GM12878 (cell line): Measurements from ENCODE around the gene CKS2. TPM values are rescaled to one million over a fixed set of nuclear protein-coding genes. Genes with fewer than 3 reads are reported as not detected.

Experiments
- ATAC-seq: fragments of 200-7000 bp; cut with Tn5 transposase; 3 replicates; pipeline ENCODE4 v1.9.1; 2020; ENCODE audit warnings: mild to moderate bottlenecking, moderate library complexity
- BruUV-seq: library from RNA; stranded (reverse); fragments of 400-500 nt; replicated peaks from 2 replicates; lab custom pipeline; 2021; lab: Mats Ljungman, UMichigan
- CTCF ChIA-PET: fragments of 300-600 bp; sonication (Branson Sonifier 250); formaldehyde crosslinking; extraction: SDS; loops from one replicate; lab custom pipeline; 2021; ENCODE audit warnings: inconsistent platforms; lab: Yijun Ruan, JAX
- POLR2A ChIA-PET: fragments of 350-600 bp; formaldehyde crosslinking; extraction: SDS; loops from one replicate; lab custom pipeline; 2021; ENCODE audit warnings: inconsistent platforms; lab: Charles Lee
- RAD21 ChIA-PET: fragments of 300-600 bp; sonication (Branson Sonifier 250); formaldehyde crosslinking; loops from one replicate; lab custom pipeline; 2023; ENCODE audit warnings: antibody characterized with exemption; ENCODE audit not compliant: unreplicated experiment; lab: Charles Lee
- SMC1A ChIA-PET: fragments of 300-600 bp; sonication (Branson Sonifier 250); formaldehyde crosslinking; loops from one replicate; lab custom pipeline; 2023; ENCODE audit not compliant: unreplicated experiment, uncharacterized antibody; lab: Charles Lee
- DNase-seq: peaks from one replicate; pipeline ENCODE4 v3.0.0-alpha.2; 2011; ENCODE audit warnings: low read depth, low spot score
- FAIRE-seq: peaks from 3 replicates; lab custom pipeline; 2011; peaks lifted over from hg19 to GRCh38; lab: Jason Lieb, UNC
- H2AFZ ChIP-seq: 2 replicates; pipeline ENCODE4 v1.6.0; 2011; ENCODE audit warnings: low read depth, low read length, control low read depth; ENCODE audit not compliant: control insufficient read depth
- H3K27ac ChIP-seq: 2 replicates; pipeline ENCODE4 v1.5.1; 2011; ENCODE audit warnings: control low read depth; ENCODE audit not compliant: control insufficient read depth, insufficient read depth
- H3K27me3 ChIP-seq, 2 experiments: replicated peaks in 1 of 2; 2 replicates each; pipeline versions ENCODE4 v1.6.0 to v1.6.1; 2011; ENCODE audit warnings: low read length in 1 of 2; ENCODE audit not compliant: control insufficient read depth in 2 of 2, insufficient read depth in 2 of 2
- H3K36me3 ChIP-seq, 2 experiments: 2 replicates each; pipeline ENCODE4 v1.5.1; 2011; ENCODE audit warnings: low read length in 1 of 2; ENCODE audit not compliant: control insufficient read depth in 2 of 2, insufficient read depth in 2 of 2
- H3K4me1 ChIP-seq: 2 replicates; pipeline ENCODE4 v1.6.1; 2011; ENCODE audit warnings: mild to moderate bottlenecking, low read length, moderate library complexity, mixed read lengths; ENCODE audit not compliant: control insufficient read depth, insufficient read depth
- H3K4me2 ChIP-seq: 2 replicates; pipeline ENCODE4 v1.6.0; 2011; ENCODE audit warnings: control low read depth; ENCODE audit not compliant: control insufficient read depth, insufficient read depth
- H3K4me3 ChIP-seq: fragments of 200-600 bp; sonication (generic); 2 replicates; pipeline ENCODE4 v1.5.1; 2016
- H3K79me2 ChIP-seq: 2 replicates; pipeline ENCODE4 v1.6.0; 2011; ENCODE audit warnings: low read length; ENCODE audit not compliant: control insufficient read depth, insufficient read depth
- H3K9ac ChIP-seq: 2 replicates; pipeline ENCODE4 v1.8.0; 2011; ENCODE audit warnings: low read length, control low read depth, mixed read lengths; ENCODE audit not compliant: control insufficient read depth, insufficient read depth
- H3K9me3 ChIP-seq: replicated peaks from 3 replicates; pipeline ENCODE4 v1.5.1; 2011; ENCODE audit warnings: mild to moderate bottlenecking, low read length; ENCODE audit not compliant: control insufficient read depth, insufficient read depth
- H4K20me1 ChIP-seq: 2 replicates; pipeline ENCODE4 v1.6.0; 2011; ENCODE audit not compliant: control insufficient read depth, insufficient read depth
- ATF3 ChIP-seq: IDR thresholded peaks from 2 replicates; pipeline ENCODE4 v1.6.1; 2011; ENCODE audit warnings: low read depth, mild to moderate bottlenecking, low read length, moderate library complexity, borderline replicate concordance; ENCODE audit errors: extremely low read depth
- CEBPB ChIP-seq, 2 experiments: fragments of 150-350 bp in 1 of 2; IDR thresholded peaks; 2 replicates each; pipeline ENCODE4 v1.6.1; 2012 to 2014; ENCODE audit warnings: low read depth in 2 of 2, low read length in 2 of 2, borderline replicate concordance in 1 of 2, inconsistent platforms in 1 of 2
- CREM ChIP-seq: IDR thresholded peaks from 2 replicates; pipeline ENCODE4 v1.6.1; 2014; ENCODE audit warnings: antibody characterized with exemption, low read depth
- EED ChIP-seq: sonication (generic); IDR thresholded peaks from 2 replicates; pipeline ENCODE4 v1.6.1; 2016; ENCODE audit warnings: antibody characterized with exemption, low read depth
- IRF4 ChIP-seq: IDR thresholded peaks from 2 replicates; pipeline ENCODE4 v1.6.1; 2011; ENCODE audit warnings: low read depth, low read length
- NKRF ChIP-seq: fragments of 450-650 bp; conservative IDR thresholded peaks from 2 replicates; pipeline ENCODE4 v1.6.1; 2017; ENCODE audit warnings: mild to moderate bottlenecking, moderate library complexity
- RAD21 ChIP-seq: IDR thresholded peaks from 2 replicates; pipeline ENCODE4 v1.6.1; 2011; ENCODE audit warnings: mild to moderate bottlenecking, low read depth, low read length, moderate library complexity; ENCODE audit not compliant: insufficient read depth
- SREBF2 ChIP-seq: IDR thresholded peaks from 2 replicates; pipeline ENCODE4 v1.6.1; 2012; ENCODE audit warnings: mild to moderate bottlenecking, low read length
- USF1 ChIP-seq: IDR thresholded peaks from 2 replicates; pipeline ENCODE4 v1.6.1; 2011; ENCODE audit warnings: borderline replicate concordance, low read depth, mild to moderate bottlenecking, moderate library complexity, mixed read lengths, low read length; ENCODE audit not compliant: insufficient read depth; ENCODE audit errors: extremely low read length
- ZBTB11 ChIP-seq: fragments of 450-650 bp; formaldehyde crosslinking; IDR thresholded peaks from 2 replicates; pipeline ENCODE4 v1.5.0; 2022; ENCODE audit warnings: mild to moderate bottlenecking, missing genetic modification characterization
- ZNF687 ChIP-seq: fragments of 450-650 bp; IDR thresholded peaks from 2 replicates; pipeline ENCODE4 v1.6.1; 2017; ENCODE audit warnings: mild to moderate bottlenecking, moderate library complexity
- ZSCAN29 ChIP-seq: fragments of 450-650 bp; IDR thresholded peaks from 2 replicates; pipeline ENCODE4 v1.6.1; 2017; ENCODE audit warnings: mild to moderate bottlenecking, moderate library complexity
- WGBS: methylation state at CpG from one replicate; pipeline ENCODE4 v1.1.6; 2016; ENCODE audit warnings: low lambda C conversion rate; ENCODE audit not compliant: insufficient replicate concordance, insufficient coverage; ENCODE audit errors: missing lambda C conversion rate; 5-methylcytosine and 5-hydroxymethylcytosine counted together
- in situ Hi-C: fragments of 300-500 bp; cut with MboI; formaldehyde crosslinking; loops from 9 replicates; pipeline ENCODE4 v1.14.3; 2018; ENCODE audit warnings: mixed read lengths
- intact Hi-C: fragments of 100-400 bp; cut with micrococcal nuclease; formaldehyde crosslinking; loops from one replicate; pipeline ENCODE4 v1.14.2; 2022; ENCODE audit not compliant: unreplicated experiment
- polyA plus RNA-seq, 11 experiments: library from polyadenylated mRNA; depleted of rRNA in 4 of 11; unstranded in 6 of 11; stranded (reverse) in 5 of 11; fragments of >200 nt; fragmentation: Nextera tagmentation in 4 of 11; fragmentation: Illumina TruSeq in 1 of 11; extraction: Ambion mirVana in 4 of 11; extraction: Trizol in 1 of 11; gene quantifications; 1 replicate in 1 of 11; 2 replicates in 10 of 11; pipeline versions ENCODE4 v1.2.1 to v1.2.3, GENCODE V29; 2011 to 2016; ENCODE audit warnings: inconsistent platforms in 2 of 11, missing spikeins in 2 of 11, low read depth in 1 of 11
- total RNA-seq, 4 experiments: library from RNA; depleted of rRNA in 3 of 4; stranded (reverse); fragments of >200 nt in 3 of 4; fragmentation: Illumina TruSeq in 1 of 4; extraction: Trizol in 1 of 4; gene quantifications; 2 replicates each; pipeline versions ENCODE4 v1.2.1 to v1.2.3, GENCODE V29; 2013 to 2021

The CKS2 gene
- total and polyA plus RNA-seq, 10 of the 15 experiments (the other 5 are each of a cell fraction or from before 2014, with no cell fraction given): 172 to 1,251 (median 503) TPM

DNA sequence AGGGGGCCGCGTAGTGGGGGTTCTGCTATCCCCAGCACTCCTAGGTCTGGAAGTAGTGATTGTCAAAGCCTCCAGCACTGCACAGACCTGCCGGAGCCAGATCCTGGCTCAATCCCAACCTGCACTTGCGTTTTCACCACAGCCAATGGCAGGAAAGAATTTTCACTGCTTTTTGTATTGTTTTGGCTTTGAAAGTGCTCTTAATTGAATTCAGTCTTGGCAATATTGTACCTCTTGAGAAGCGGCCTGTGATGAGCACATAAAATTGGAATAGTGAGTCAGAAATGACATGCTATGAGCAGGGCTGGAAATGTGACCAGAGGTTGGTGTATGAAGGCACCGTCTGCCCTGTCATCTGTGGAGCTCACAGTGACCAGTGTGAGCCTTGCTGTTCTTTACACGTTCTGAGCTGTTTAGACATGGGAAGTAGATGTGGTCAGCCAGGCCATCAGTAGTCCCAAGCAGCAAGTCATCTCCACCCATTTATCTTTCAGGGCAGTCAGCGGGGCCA, 48.8 kb downstream of the CKS2 start:
- ChIA-PET POLR2A (no interaction called here), CTCF (interaction anchor here (0.8 to 1.1 kb wide), 2 partner anchors 15 to 23 kb away, joined by 3 to 4 read pairs; no protein-coding TSS in a partner anchor), RAD21 (interaction anchor here (1.7 kb wide), 1 partner anchor 189 kb away, joined by 6 read pairs; no protein-coding TSS in a partner anchor), SMC1A (interaction anchor here (1.0 to 1.1 kb wide), 2 partner anchors 10 to 17 kb away, joined by 3 read pairs; no protein-coding TSS in a partner anchor)
- Histone ChIP-seq H3K4me1 (no peaks in the 10 kb centered on the region), H3K36me3 (peaks cover 25 to 31% of the 10 kb centered on the region in 2 experiments), H3K4me3 (no peak overlapping the region), H3K9me3 (no peaks in the 10 kb centered on the region), H3K4me2 (no peak overlapping the region), H4K20me1 (no peaks in the 10 kb centered on the region; the same call in 1 of the 2 replicates), H3K27ac (no peak overlapping the region), H3K27me3 (no peaks in the 10 kb centered on the region), H3K9ac (no peak overlapping the region), H3K79me2 (no peaks in the 10 kb centered on the region), H2AFZ (no peak overlapping the region)
- DNase-seq: no peak
- in situ Hi-C loops (no loop called here), intact Hi-C loops (no loop called here)
- FAIRE-seq: no peak
- no peak for ATAC-seq
- 87% methylated on average over 8 of the region's 8 CpGs for WGBS
- no TSS peak for BruUV-seq
- no peak for TF ChIP-seq USF1
- no peak for TF ChIP-seq EED
- TF ChIP-seq SREBF2: no peak
- TF ChIP-seq CEBPB (IDR thresholded peaks at IDR 0.05; ENCODE audit: borderline replicate concordance in 1 of 2, low read depth in 2 of 2, low read length in 2 of 2): no peak
- TF ChIP-seq NKRF: no peak
- no peak for TF ChIP-seq ZBTB11 (CRISPR knock-in tag)
- no peak for TF ChIP-seq CREM
- no peak for TF ChIP-seq ATF3
- TF ChIP-seq ZNF687: no peak
- no peak for TF ChIP-seq ZSCAN29
- TF ChIP-seq RAD21: no peak
- TF ChIP-seq IRF4: no peak
